Kidney (tissue), 14 donors: ENCODE results near the gene POLR2A. TPM values are rescaled to one million over a fixed set of nuclear protein-coding genes. Genes with fewer than 3 reads are reported as not detected.

ENCODE experiments used
- DNase-seq, 5 donors: peaks; one replicate each; pipeline ENCODE4 v3.0.0-alpha.2; 2013 to 2020
- FAIRE-seq: peaks from 2 replicates; lab custom pipeline; 2012; peaks lifted over from hg19 to GRCh38; lab: Jason Lieb, UNC
- H3K27ac ChIP-seq, 2 donors: one replicate each; pipeline ENCODE4 v1.7.0; 2013; ENCODE audit warnings: low read depth in 2 of 2, low read length in 2 of 2, inconsistent platforms in 1 of 2
- H3K27me3 ChIP-seq: one replicate; pipeline ENCODE4 v1.7.1; 2013; ENCODE audit warnings: low read length, inconsistent platforms; ENCODE audit not compliant: control insufficient read depth, insufficient read depth
- H3K36me3 ChIP-seq, 3 donors: one replicate each; pipeline versions ENCODE4 v1.7.0 to v1.7.1; 2013; ENCODE audit warnings: low read length in 3 of 3, control low read depth in 1 of 3, inconsistent platforms in 1 of 3; ENCODE audit not compliant: insufficient read depth in 3 of 3, control insufficient read depth in 2 of 3
- H3K4me1 ChIP-seq, 3 donors: one replicate each; pipeline versions ENCODE4 v1.7.0 to v1.7.1; 2013; ENCODE audit warnings: low read length in 3 of 3, inconsistent platforms in 1 of 3, low read depth in 1 of 3; ENCODE audit not compliant: control insufficient read depth in 2 of 3, insufficient read depth in 2 of 3
- H3K4me3 ChIP-seq, 3 donors: one replicate each; pipeline versions ENCODE4 v1.7.0 to v1.8.1; 2013; ENCODE audit warnings: low read length in 3 of 3, control low read depth in 1 of 3, inconsistent platforms in 1 of 3
- H3K9ac ChIP-seq, 3 donors: one replicate each; pipeline versions ENCODE4 v1.7.0 to v1.7.1; 2013; ENCODE audit warnings: low read length in 3 of 3, control low read depth in 1 of 3, inconsistent platforms in 1 of 3
- H3K9me3 ChIP-seq, 3 donors: one replicate each; pipeline versions ENCODE4 v1.7.0 to v1.7.1; 2013; ENCODE audit warnings: low read length in 3 of 3, control low read depth in 1 of 3, inconsistent platforms in 1 of 3; ENCODE audit not compliant: control insufficient read depth in 2 of 3, insufficient read depth in 1 of 3
- intact Hi-C: fragments of 100-400 bp; cut with DNase I; formaldehyde crosslinking; loops from one replicate; pipeline ENCODE4 v1.11.1; 2022
- polyA plus RNA-seq: library from polyadenylated mRNA; stranded (reverse); fragments of 350-450 nt; fragmentation: Illumina TruSeq; extraction: RNeasy Lipid Tissue Mini Kit (QIAGEN cat#74804); gene quantifications from one replicate; pipeline ENCODE4 v1.2.3, GENCODE V29; 2014; ENCODE audit warnings: low read depth, low replicate concordance; ENCODE audit not compliant: insufficient read depth
- total RNA-seq: library from RNA; stranded (reverse); fragmentation: NEBNext Ultra II Directional; extraction: Animal tissue kit (Norgen Biotek cat#: 25700); gene quantifications from one replicate; pipeline ENCODE4 v1.2.1, GENCODE V29; 2021
- TF ChIP-seq, protein P1 (sequence below): IDR thresholded peaks from 3 replicates; pipeline ENCODE4 v1.5.1; 2012; ENCODE audit warnings: mild to moderate bottlenecking, moderate library complexity, borderline replicate concordance; ENCODE audit not compliant: insufficient read depth; ENCODE audit errors: extremely low read depth
- donor health status: control.
- donor health status: control.
- donor health status: control.
- donor health status: control.
- donor health status: control.
- donor health status: DM: yes; HTN: yes; CAD: no.
- donor health status: Normal renal cell carcinoma (clear cell type).

Gene POLR2A
- total and polyA plus RNA-seq, 2 donors from 2014 or later: 18.6 to 133 TPM

DNA sequence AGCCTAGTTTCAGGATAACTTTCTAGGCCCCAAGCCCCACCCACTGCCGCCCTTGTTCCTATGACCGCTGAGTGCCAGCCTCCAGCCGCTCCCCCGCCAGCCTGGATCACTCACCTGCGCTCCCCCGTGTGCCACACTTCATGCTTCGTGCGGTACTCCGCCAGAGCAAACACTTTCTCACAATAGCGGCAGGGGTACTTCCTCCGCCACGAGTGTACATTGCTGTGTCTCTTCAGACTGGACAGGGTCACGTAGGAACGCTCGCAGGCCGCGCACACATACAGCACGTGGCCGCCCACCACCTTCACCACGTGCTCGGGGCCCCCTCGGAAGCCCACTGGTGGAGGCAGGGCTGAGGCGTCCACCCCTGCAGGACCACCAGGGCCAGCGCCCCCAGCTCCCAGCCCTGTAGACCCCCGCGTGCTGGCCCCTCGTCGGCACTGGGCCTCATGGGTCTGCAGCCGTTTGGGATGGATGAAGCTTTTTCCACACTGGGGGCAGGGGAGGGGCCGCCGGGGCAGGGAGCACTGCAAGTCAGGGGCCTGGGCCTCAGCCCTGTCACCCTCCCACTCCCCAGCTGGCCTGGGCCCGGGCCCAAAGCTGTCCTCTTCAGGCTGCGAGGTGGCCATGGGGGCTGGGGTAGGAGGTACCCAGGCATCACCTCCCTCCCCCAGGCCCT, 18.4 kb upstream of the POLR2A start:
- TF ChIP-seq, protein P1, sequence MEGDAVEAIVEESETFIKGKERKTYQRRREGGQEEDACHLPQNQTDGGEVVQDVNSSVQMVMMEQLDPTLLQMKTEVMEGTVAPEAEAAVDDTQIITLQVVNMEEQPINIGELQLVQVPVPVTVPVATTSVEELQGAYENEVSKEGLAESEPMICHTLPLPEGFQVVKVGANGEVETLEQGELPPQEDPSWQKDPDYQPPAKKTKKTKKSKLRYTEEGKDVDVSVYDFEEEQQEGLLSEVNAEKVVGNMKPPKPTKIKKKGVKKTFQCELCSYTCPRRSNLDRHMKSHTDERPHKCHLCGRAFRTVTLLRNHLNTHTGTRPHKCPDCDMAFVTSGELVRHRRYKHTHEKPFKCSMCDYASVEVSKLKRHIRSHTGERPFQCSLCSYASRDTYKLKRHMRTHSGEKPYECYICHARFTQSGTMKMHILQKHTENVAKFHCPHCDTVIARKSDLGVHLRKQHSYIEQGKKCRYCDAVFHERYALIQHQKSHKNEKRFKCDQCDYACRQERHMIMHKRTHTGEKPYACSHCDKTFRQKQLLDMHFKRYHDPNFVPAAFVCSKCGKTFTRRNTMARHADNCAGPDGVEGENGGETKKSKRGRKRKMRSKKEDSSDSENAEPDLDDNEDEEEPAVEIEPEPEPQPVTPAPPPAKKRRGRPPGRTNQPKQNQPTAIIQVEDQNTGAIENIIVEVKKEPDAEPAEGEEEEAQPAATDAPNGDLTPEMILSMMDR: no peak
- peaks cover 0 to 6% (median 4%) of the 10 kb centered on the region in 3 donors for H3K4me1 ChIP-seq
- H3K9ac ChIP-seq: no peak overlapping the region
- no peak for FAIRE-seq
- H3K9me3 ChIP-seq: no peaks in the 10 kb centered on the region
- H3K27ac ChIP-seq: peak overlapping the region; percentile 55 to 72
- DNase-seq: peak; percentile 64 to 82 (median 78)
- no peaks in the 10 kb centered on the region for H3K27me3 ChIP-seq
- intact Hi-C loops: no loop called here
- no peak overlapping the region for H3K4me3 ChIP-seq
- peaks cover 0 to 9% (median 5%) of the 10 kb centered on the region in 3 donors for H3K36me3 ChIP-seq

DNA sequence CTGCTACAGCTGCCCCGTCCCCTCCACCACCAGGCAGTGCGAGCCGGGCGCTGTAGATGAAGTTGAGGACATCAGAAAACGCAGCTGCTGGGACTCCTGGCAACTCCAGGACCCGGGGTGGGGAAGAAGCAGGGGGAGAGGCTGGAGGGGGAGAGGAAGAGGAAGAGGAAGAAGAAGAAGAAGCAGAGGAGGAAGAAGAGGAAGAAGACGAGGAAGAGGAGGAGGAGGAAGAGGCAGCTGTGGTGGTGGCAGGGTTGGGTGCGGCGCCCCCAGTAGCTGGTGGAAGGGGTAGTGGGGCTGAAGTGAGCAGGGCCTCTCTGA, 17.9 kb upstream of the POLR2A start:
- TF ChIP-seq, protein P1: no peak
- Histone ChIP-seq H3K9me3 (no peaks in the 10 kb centered on the region), H3K27ac (peak overlapping the region; percentile 55 to 72), H3K4me3 (no peak overlapping the region), H3K4me1 (peaks cover 0 to 6% (median 4%) of the 10 kb centered on the region in 3 donors), H3K27me3 (no peaks in the 10 kb centered on the region), H3K36me3 (peaks cover 0 to 9% (median 5%) of the 10 kb centered on the region in 3 donors), H3K9ac (no peak overlapping the region)
- FAIRE-seq: no peak
- intact Hi-C loops: no loop called here
- DNase-seq: no peak

DNA sequence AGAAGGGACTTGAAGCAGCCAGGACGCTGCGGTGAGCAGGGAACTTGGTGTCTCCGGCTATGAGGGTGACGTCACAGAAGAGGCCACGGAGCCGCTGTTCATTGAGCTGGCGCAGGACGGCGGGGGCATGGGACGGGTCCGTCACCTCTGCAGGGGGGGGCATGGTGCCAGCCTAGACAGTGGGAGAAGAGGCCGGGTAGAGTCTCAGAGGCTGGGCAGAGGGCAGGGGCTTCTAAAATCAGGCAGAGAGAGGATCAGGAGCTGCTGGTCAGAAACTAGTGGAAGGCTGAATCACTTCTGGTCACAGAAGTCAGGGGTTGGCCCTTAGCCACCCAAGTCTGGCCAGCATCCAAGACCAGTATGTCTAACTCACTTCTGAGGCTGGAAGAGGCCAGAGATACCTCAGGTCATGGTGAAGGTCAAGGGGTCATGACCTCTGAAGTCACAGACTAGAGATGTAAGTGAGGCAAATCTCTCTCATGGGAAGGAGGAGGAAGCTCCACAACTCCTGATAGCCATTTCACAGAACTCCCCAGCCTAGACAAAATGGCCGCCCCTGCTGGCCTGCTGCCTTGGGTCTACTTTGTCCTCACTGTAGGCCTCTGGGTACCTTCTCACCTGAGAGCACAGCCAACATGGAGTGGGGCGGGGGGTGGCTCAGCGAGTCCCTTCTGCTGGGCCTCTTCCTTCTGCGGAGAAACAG, 17.4 kb upstream of the POLR2A start:
- TF ChIP-seq, protein P1: no peak
- no peak for FAIRE-seq
- Histone ChIP-seq H3K9me3 (no peaks in the 10 kb centered on the region), H3K4me3 (no peak overlapping the region), H3K27ac (peak overlapping the region; percentile 55 to 72), H3K36me3 (peaks cover 0 to 9% (median 5%) of the 10 kb centered on the region in 3 donors), H3K9ac (no peak overlapping the region), H3K27me3 (no peaks in the 10 kb centered on the region), H3K4me1 (peaks cover 0 to 6% (median 4%) of the 10 kb centered on the region in 3 donors)
- intact Hi-C loops: no loop called here
- DNase-seq: peak in 2 of 5 donors; percentile 40 to 94
